GM21526 (cell line): ENCODE results near the gene WDR72.

Experiments
- ATAC-seq: cut with Tn5 transposase; IDR thresholded peaks from one replicate; pipeline ENCODE4 v1.9.1; 2021; ENCODE audit warnings: moderate library complexity; ENCODE audit not compliant: unreplicated experiment, low FRiP score

The WDR72 gene

GRCh38 chr15:53472210-53472609 lies 287.3 kb downstream of the WDR72 start:
- no peak for ATAC-seq

GRCh38 chr15:53470743-53471142 lies 288.7 kb downstream of the WDR72 start:
- no peak for ATAC-seq

GRCh38 chr15:53469422-53469821 lies 290.0 kb downstream of the WDR72 start:
- ATAC-seq, result no peak
